PC-3 (cell line): Measurements from ENCODE around the gene MGAT4B. TPM values are rescaled to one million over a fixed set of nuclear protein-coding genes. Genes with fewer than 3 reads are reported as not detected.

ENCODE experiments used
- ATAC-seq: fragments of 200-7000 bp; cut with Tn5 transposase; 2 replicates; pipeline ENCODE4 v1.9.1; 2020; ENCODE audit warnings: mild to moderate bottlenecking, moderate library complexity
- BruUV-seq: library from RNA; stranded (reverse); fragments of 400-500 nt; replicated peaks from 2 replicates; lab custom pipeline; 2021; lab: Mats Ljungman, UMichigan
- CTCF ChIA-PET: fragments of 300-600 bp; sonication (Branson Sonifier 250); formaldehyde crosslinking; loops from one replicate; lab custom pipeline; 2022; ENCODE audit warnings: antibody characterized with exemption; lab: Charles Lee
- POLR2A ChIA-PET: fragments of 300-600 bp; sonication (Branson Sonifier 250); formaldehyde crosslinking; loops from one replicate; lab custom pipeline; 2022; ENCODE audit warnings: antibody characterized with exemption; ENCODE audit not compliant: unreplicated experiment; lab: Charles Lee
- DNase-seq: peaks from one replicate; pipeline ENCODE4 v3.0.0-alpha.2; 2015
- H2AFZ ChIP-seq: fragments of 300-600 bp; sonication (generic); 2 replicates; pipeline ENCODE4 v1.6.0; 2016; ENCODE audit warnings: antibody characterized with exemption, low read length
- H3F3A ChIP-seq: fragments of 300-600 bp; sonication (generic); one replicate; pipeline ENCODE4 v1.6.0; 2017; ENCODE audit warnings: antibody characterized with exemption, low read length, control low read depth, mild to moderate bottlenecking; ENCODE audit not compliant: unreplicated experiment
- H3K27ac ChIP-seq: fragments of 300-600 bp; sonication (generic); 2 replicates; pipeline ENCODE4 v1.5.1; 2016; ENCODE audit warnings: mild to moderate bottlenecking, low read length
- H3K27me3 ChIP-seq: fragments of 300-600 bp; sonication (generic); 2 replicates; pipeline ENCODE4 v1.6.1; 2016; ENCODE audit warnings: low read length, mixed read lengths
- H3K36me3 ChIP-seq: fragments of 300-600 bp; sonication (generic); 2 replicates; pipeline ENCODE4 v1.6.1; 2016; ENCODE audit warnings: low read depth, mixed run types, low read length, mixed read lengths
- H3K4me1 ChIP-seq: fragments of 300-600 bp; sonication (generic); 2 replicates; pipeline ENCODE4 v1.5.1; 2016; ENCODE audit warnings: low read length; ENCODE audit not compliant: insufficient read depth
- H3K4me2 ChIP-seq: fragments of 300-600 bp; sonication (generic); 2 replicates; pipeline ENCODE4 v1.6.0; 2016; ENCODE audit warnings: low read length
- H3K4me3 ChIP-seq: fragments of 300-600 bp; sonication (generic); 2 replicates; pipeline ENCODE4 v1.5.1; 2016; ENCODE audit warnings: mild to moderate bottlenecking, low read length, mixed read lengths
- H3K79me2 ChIP-seq: fragments of 300-600 bp; sonication (generic); 2 replicates; pipeline ENCODE4 v1.6.1; 2017; ENCODE audit warnings: low read length, mixed read lengths
- H3K9ac ChIP-seq: fragments of 300-600 bp; sonication (generic); 2 replicates; pipeline ENCODE4 v1.6.0; 2016; ENCODE audit warnings: mild to moderate bottlenecking, low read length
- H3K9me2 ChIP-seq: fragments of 300-600 bp; sonication (generic); replicated peaks from 2 replicates; pipeline ENCODE4 v1.6.1; 2016; ENCODE audit warnings: mixed run types, low read length, mixed read lengths
- H3K9me3 ChIP-seq: fragments of 300-600 bp; sonication (generic); 2 replicates; pipeline ENCODE4 v1.6.1; 2016; ENCODE audit warnings: low read length, mixed read lengths
- H4K20me1 ChIP-seq: fragments of 300-600 bp; sonication (generic); 2 replicates; pipeline ENCODE4 v1.6.1; 2016; ENCODE audit warnings: low read length, mixed read lengths
- EZH2 ChIP-seq: fragments of 300-600 bp; sonication (generic); IDR thresholded peaks from one replicate; pipeline ENCODE4 v1.6.1; 2017; ENCODE audit warnings: antibody characterized with exemption, mild to moderate bottlenecking, low read length; ENCODE audit not compliant: unreplicated experiment
- EZH2phosphoT487 ChIP-seq: fragments of 300-600 bp; sonication (generic); IDR thresholded peaks from 2 replicates; pipeline ENCODE4 v1.6.1; 2018; ENCODE audit warnings: mild to moderate bottlenecking, antibody characterized with exemption, low read length, borderline replicate concordance
- intact Hi-C: fragments of 100-400 bp; cut with micrococcal nuclease; formaldehyde crosslinking; loops from 2 replicates; pipeline ENCODE4 v1.9.0; 2023
- total RNA-seq: library from RNA; depleted of rRNA; stranded (reverse); fragments of >200 nt; gene quantifications from 2 replicates; pipeline ENCODE4 v1.2.3, GENCODE V29; 2014
- TF ChIP-seq, protein P1 (sequence below): fragments of 300-600 bp; sonication (generic); conservative IDR thresholded peaks from 2 replicates; pipeline ENCODE4 v1.5.1; 2017; ENCODE audit warnings: antibody characterized with exemption, low read depth, mild to moderate bottlenecking, low read length

MGAT4B gene
- total RNA-seq, 1 experiment from 2014 or later, result 88.9 TPM

GRCh38 chr5:179815491-179816249, 9.0 kb upstream of the MGAT4B start:
- Histone ChIP-seq H3K4me2 (no peak overlapping the region), H3K9ac (no peak overlapping the region), H3K9me2 (no peaks in the 10 kb centered on the region), H2AFZ (no peak overlapping the region), H3K27ac (no peak overlapping the region), H3K9me3 (no peaks in the 10 kb centered on the region), H4K20me1 (no peaks in the 10 kb centered on the region), H3K36me3 (no peaks in the 10 kb centered on the region), H3K79me2 (peaks cover 5% of the 10 kb centered on the region; the same call in 1 of the 2 replicates), H3K4me3 (no peak overlapping the region), H3F3A (no peaks in the 10 kb centered on the region), H3K4me1 (peaks cover 26% of the 10 kb centered on the region), H3K27me3 (no peaks in the 10 kb centered on the region)
- CTCF ChIA-PET, result no interaction called here
- intact Hi-C loops, result no loop called here
- DNase-seq, result no peak
- BruUV-seq, result no TSS peak
- POLR2A ChIA-PET, result interaction anchor here (0.6 kb wide), 1 partner anchor 91 kb away, joined by 4 read pairs; no protein-coding TSS in a partner anchor
- no peak for ATAC-seq
- TF ChIP-seq EZH2, result no peak
- no peak for TF ChIP-seq EZH2phosphoT487
- TF ChIP-seq, protein P1, sequence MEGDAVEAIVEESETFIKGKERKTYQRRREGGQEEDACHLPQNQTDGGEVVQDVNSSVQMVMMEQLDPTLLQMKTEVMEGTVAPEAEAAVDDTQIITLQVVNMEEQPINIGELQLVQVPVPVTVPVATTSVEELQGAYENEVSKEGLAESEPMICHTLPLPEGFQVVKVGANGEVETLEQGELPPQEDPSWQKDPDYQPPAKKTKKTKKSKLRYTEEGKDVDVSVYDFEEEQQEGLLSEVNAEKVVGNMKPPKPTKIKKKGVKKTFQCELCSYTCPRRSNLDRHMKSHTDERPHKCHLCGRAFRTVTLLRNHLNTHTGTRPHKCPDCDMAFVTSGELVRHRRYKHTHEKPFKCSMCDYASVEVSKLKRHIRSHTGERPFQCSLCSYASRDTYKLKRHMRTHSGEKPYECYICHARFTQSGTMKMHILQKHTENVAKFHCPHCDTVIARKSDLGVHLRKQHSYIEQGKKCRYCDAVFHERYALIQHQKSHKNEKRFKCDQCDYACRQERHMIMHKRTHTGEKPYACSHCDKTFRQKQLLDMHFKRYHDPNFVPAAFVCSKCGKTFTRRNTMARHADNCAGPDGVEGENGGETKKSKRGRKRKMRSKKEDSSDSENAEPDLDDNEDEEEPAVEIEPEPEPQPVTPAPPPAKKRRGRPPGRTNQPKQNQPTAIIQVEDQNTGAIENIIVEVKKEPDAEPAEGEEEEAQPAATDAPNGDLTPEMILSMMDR, result no peak

- POLR2A ChIA-PET, result no interaction called here
- intact Hi-C loops, result no loop called here
- no peaks in the 10 kb centered on the region for H3K36me3 ChIP-seq
These were observed 7.4 kb upstream of the MGAT4B start for GRCh38 chr5:179814090-179814489.

More at GRCh38 chr5:179814090-179814489, 7.4 kb upstream of the MGAT4B start:
- Histone ChIP-seq H3K79me2 (no peaks in the 10 kb centered on the region), H3K9ac (no peak overlapping the region), H3K27me3 (no peaks in the 10 kb centered on the region), H2AFZ (no peak overlapping the region), H4K20me1 (no peaks in the 10 kb centered on the region), H3K4me1 (peaks cover 11% of the 10 kb centered on the region), H3K4me3 (no peak overlapping the region), H3F3A (no peaks in the 10 kb centered on the region), H3K27ac (no peak overlapping the region), H3K4me2 (no peak overlapping the region), H3K9me2 (no peaks in the 10 kb centered on the region), H3K9me3 (no peaks in the 10 kb centered on the region)
- TF ChIP-seq, protein P1, result no peak
- no peak for TF ChIP-seq EZH2phosphoT487
- TF ChIP-seq EZH2, result no peak
- no TSS peak for BruUV-seq
- DNase-seq (no peak), ATAC-seq (no peak)
- CTCF ChIA-PET, result no interaction called here
